ENCODE measurements around the gene AIFM1.

AIFM1 gene

DNA sequence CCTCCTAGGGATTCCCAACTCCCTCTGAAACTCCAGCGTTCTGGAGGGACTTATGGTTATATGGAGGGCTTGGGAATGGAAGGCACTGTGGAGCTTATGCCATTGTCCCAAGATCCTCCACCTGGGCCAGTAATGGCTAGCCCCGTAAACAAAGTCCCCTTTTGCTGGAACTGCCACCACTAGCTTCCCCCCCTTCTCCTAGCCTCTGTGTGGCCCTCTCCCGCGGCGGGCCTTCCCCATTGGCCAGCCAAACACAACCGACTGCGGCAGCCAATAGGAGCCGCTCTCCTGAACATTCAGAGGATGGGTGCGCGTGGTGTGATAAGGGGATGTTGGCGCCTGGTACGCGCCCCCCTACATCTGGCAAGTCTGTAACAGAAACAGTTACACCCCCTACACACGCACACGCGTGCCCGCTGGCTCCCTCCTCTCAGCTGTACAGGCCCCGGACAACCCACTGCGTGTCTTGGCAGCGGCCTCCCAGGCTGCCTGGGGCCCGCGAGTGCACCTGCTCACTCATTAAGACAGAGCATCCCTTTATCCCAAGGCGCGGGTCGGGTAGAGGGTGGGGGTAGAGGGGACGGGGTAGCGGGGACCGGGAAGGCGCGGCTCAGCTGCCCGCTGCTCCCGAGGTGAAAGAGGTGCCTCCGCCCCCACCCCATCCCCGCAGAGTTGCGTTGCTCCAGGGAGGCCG lies 5.3 kb upstream of the AIFM1 start:
- peak; percentile 44 for DNase-seq (ENCODE audit: low read depth)

DNA sequence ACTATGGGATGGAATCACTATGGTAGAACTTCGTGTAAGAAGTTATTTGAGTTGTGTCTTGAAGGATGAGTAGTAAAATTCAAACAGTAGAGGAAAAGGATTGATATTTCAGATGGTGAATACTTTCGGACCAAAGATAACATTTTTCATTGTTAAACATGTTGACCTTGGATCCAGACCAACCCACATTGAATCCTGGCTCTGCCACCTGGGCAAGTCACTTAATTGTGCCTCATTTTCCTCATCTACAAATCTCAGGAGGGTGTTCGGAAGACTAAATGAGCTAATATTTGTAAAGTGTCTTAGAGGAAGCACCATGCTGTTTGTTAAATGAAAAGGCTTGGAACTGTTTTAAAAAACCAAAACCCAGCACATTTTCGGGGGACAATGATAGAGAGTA lies 1.4 kb upstream of the AIFM1 start:
- no peak for DNase-seq (ENCODE audit: low read depth)

DNA sequence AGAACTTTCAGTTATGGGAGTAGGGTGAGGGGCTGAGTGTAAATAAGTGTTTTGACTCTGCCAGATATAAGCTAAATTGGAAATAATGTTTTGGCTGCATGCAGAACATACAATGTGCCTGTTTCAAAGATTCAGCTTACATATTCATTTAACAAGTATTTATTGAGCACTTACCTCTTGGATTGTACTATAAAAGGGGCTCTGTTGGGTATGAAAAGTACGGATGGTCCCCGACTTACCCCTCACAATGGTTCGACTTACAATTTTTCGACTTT lies 799 bp upstream of the AIFM1 start:
- DNase-seq (ENCODE audit: low read depth): no peak

DNA sequence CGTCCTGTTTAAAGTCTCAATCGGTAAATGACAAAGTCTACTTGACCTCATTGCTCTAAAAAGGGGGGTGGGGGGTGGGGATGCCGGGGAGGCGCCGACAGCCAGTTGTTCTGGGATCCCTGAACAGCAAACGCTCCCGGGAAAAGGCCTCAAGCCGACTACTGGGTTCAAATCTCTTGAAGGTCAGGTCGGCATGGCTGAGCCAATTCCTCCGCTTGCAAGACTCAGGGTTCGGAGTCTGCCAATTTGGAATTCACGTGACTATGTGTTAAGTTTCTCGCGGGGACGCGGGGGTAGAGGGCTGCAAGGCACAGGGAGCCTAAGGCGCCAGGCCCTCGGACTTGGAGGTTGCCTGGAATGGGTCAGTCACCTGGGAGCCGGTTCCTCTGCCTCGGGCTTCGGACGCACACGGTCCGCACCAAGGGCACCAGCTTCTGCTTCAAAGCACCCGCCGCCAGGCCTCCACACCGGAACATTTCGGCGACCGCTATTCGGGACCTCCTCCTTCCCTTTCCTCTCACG lies 399 bp downstream of the AIFM1 start:
- DNase-seq (ENCODE audit: low read depth): no peak

DNA sequence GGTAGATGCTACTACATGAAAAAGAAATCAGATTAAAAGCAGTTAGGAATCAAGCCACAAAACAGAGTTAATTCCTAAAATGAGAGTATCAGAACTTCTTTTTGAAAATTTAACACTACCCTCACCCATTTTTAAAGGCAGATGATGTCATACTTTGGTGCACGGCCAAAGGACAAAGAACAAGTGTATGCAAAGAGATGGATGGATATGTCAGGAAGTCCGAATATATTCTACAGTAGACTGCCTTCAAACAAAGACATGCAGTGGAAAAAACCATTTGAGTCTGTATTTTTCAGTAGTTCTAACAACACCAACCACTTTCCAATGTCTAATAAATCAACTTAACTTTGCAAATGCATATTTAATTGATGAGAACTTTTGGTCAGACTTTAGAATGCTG lies 2.2 kb downstream of the AIFM1 start:
- no peak for DNase-seq (ENCODE audit: low read depth)

DNA sequence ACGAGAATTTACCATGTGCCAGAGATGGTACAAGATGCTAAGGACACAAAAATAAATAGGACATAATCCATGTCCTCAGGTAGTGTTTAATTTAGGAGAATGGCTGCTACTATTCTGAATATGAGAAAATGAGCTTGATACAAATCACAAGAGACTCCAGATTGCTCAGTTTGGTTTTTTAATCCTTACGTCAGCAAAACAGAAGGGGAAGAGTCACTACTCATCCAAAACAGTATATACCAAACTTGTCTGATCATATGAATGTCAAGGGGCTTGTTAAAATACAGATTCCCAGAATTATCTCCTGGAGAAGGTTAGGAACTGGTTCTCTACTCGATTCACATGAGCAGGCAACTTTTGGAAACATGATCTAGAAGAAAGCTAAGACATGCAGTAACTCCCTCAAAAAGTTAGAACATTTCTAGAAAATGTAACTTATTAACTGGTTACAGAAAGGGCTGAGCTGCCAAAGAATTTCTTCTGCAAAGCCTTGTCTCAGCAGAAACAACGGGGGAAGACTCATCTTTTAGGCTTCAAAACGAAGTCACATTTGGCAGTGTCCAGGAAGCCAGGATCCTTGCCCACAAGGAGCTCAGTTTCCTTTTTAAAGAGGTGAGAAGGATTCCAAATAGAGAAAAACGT lies 3.4 kb downstream of the AIFM1 start:
- DNase-seq (ENCODE audit: low read depth): no peak

DNA sequence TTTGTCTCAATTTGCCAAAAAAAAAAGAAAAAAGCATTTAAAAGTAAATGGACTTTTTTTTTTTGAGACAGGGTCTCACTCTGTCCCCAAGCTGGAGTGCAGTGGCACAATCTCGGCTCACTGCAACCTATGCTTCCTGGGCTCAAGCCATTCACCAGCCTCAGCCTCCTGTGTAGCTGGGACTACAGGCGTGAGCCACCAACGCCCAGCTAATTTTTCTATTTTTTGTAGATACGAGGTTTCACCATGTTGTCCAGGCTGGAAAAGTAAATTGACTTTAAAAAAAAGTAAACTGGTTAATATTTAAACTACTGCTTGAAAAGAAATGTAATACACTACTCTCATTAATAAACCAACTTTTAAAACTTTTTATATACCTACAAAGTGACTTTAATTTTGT lies 5.9 kb downstream of the AIFM1 start:
- DNase-seq (ENCODE audit: low read depth): no peak

DNA sequence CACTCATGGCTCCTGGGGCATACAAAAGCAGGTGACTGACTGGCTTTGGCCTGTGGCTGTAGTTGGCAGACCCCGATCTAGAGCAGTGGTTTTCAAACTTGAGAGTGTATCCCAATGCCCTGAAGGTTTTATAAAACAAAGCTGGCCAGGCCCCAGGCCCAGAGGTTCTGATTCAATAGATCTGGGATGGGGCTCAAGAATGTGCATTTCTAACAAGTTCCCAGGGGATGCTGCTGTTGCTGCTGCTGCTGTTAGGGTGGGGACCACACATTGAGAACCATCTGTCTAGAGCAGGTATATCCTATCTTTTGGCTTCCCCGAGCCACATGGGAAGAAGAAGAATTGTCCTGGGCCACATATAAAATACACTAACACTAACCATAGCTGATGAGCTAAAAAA lies 7.3 kb downstream of the AIFM1 start:
- DNase-seq (ENCODE audit: low read depth): no peak

DNA sequence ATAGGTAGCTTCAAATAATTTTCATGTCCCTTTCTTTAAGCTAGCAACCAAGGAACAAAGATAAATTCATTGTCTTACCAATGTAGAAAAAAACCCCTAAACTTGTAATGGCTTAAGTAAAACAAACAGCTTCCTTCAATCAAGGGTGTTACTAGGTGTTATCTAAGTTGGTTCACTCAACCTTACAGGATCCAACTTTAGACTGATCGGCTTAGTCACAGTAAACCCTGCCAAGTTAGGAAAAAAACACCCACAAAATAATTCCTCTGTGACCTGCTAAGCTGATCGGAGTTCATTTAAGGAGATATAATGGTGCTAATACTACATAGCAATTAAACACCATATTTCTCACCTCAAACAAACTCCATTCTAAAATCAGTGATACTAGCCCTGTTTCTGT lies 10.1 kb downstream of the AIFM1 start:
- no peak for DNase-seq (ENCODE audit: low read depth)

DNA sequence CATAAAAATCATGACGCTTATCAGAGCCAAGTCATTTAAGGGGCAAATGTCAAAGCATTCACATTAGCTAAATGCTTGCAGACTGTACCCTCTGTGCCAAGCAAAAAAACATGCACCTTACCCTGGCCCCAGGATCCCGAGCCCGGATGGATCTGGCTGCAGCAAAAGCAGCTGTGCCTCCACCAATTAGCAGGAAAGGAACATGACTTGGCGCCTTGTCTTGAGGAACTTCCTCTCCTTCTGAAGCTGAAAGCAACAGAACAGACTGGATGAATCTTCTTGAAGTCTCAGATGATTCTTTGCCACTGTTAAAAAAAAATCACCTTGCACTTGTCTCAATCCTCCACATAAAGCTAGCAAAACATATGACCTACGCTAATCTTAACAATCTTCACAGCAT lies 18.0 kb downstream of the AIFM1 start:
- DNase-seq (ENCODE audit: low read depth): no peak

DNA sequence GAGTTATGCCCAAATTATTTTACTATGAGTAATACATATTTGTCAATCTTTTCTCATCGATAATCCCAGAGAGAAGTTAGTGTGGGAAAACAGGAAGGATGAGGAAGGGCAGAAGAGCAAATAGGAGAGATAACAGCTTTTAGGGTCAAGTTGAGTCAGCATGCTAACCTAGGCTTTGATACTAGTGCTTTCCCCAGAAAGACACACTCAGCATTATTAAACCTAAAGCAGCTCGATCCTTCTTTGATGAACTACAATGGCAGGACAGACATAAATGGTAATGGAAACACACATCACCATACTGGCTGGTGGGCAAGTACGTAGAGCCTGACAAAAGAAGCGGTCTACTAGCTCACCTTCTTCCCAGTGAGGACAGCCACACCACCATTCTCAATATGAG lies 20.5 kb downstream of the AIFM1 start:
- peak; percentile 16 for DNase-seq (ENCODE audit: low read depth)

DNA sequence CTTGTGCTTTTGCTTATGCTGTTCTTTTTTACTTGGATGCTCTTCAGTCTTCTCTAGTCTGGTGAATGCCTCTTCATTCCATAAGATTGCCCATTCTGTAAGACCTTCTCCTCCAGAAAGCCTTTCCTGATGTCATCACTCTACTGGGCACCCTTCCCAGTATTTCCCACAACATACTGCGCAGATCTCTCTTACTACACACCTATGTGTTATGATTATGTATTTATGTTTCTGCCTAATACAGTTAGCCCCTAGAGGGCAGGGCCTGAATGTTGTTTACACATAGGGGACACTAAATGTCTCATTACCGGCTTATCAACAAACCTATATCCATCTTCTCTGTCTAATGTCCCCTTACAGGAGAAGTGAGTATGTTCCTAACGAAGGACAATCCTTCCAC lies 21.1 kb downstream of the AIFM1 start:
- peak; percentile 25 for DNase-seq (ENCODE audit: low read depth)

DNA sequence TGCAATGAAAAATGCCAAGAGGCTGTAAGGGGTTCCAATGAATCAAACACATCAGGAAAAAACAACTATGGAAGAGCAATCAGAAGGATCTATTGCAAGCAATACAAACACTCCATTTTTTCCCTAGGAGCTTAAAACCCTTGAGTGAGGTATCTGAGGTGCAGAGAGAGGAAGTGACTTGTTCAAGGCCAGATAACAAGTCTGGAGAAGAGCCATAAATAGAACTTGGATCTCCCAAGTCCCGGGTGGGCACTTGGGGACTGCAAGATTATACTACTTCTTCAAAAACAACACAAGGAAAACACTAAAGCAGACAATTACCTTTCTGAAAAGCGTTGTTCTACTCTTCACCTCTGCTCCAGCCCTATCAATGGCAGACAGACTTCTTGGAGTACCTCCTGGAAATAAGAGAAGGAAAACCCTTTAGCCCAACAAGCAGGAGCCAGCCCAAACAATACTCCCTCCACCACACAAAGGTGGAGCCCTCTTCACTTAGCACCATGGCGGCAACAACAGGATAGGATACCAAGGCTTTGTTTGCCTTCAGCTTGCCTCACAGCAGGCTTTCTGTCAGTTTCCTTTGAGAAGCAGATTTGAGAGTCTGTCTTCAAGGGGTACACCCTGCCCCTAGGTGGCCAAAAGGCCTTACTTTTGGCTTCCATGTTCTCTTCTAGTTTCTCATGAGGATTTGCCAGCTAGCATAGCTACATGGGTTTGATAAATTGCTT lies 26.0 kb downstream of the AIFM1 start:
- DNase-seq (ENCODE audit: low read depth): no peak

DNA sequence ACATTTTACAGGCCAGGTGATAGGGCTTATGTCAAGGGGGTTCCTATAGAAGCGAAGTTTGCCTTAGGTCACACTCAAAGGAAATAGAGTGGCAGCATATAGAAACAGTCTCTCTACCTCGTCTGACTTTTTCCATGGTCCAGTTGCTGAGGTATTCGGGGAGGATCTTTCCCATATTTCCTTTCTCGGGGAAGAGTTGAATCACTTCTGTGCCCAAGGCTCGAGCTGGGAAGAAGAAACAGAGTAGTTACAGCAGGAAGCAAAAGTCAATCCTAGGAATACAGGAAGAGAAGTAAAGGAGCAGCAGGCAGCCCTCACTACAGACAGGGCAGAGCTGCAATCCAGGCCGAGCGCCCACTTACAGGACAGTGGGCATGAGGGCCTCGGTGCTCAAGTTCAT lies 28.7 kb downstream of the AIFM1 start:
- DNase-seq (ENCODE audit: low read depth): no peak

DNA sequence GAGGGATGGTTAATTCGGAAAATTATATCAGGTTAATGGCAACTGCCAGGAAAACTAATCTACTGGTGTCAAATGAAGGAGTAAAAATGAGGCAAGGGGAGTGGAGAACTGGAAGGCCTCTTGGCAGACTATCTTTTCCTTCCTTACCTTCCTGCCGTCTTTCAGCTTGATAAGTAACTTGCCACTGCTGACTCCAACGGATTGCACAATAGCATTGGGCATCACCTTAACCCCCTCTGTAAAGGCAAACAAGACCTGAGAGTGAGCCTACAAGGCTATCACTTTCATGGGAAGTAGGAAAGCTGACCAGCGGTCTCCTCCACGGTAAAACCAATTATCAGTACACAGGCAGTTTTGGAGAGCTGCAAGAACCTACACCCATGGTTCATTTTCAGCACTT lies 29.1 kb downstream of the AIFM1 start:
- DNase-seq (ENCODE audit: low read depth): no peak

DNA sequence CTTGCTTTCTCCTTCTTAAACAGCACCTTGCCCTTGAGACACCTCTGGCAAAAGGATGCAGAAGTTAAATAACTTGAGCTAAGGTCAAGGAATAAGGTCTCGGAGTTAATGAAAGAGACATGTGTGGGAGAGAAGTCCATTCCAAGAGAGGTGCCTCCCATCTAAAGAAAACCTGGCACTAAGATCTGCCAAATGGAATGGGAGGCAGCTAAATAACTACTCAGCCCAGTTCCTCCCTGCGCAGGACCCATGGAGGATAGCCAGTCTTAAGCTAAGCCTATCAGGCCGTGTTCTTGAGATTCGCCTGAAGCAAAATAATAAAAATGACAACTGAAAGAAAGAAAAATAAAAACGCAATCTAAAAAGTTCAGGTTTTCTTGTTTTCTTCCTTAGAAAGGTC lies 34.7 kb downstream of the AIFM1 start:
- DNase-seq (ENCODE audit: low read depth): no peak

DNA sequence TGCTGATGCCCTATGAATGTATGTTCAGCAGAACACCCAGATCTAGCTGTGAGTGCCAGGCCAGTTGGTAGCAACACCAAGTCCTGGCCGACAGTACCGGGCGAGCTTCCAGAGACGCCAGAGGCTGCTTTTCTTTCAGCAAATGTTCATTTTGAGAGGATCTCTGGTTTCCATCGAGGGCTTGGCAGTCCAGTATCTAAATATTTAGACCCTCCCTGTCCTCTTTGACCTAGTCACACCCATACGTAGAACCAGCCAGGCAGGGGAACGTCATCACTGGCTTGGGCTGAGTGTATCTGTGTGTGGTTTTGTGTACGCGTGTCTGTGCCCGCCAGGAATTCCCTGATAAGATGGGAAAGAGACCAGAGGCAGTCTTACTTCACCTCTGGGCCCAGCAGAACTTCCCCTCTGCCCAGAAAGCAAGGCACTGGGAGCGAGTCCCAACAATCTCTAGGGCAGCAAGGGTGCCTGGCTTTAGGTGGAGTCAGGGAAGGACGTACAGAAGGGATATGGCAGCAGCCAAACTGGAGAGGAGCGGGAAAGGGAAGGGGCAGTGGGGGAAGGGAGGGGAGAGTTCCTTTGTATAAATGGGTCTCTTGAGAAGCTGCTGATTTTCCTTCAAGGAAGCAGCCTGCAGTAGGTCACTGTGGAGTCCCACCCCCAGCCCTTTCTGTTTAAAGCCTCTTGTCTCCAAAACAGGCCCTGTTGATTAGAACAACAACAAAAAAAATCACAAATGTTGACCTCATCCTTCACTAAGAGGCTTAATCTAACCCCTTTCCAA lies 40.4 kb downstream of the AIFM1 start:
- DNase-seq (ENCODE audit: low read depth): peak; percentile 35

DNA sequence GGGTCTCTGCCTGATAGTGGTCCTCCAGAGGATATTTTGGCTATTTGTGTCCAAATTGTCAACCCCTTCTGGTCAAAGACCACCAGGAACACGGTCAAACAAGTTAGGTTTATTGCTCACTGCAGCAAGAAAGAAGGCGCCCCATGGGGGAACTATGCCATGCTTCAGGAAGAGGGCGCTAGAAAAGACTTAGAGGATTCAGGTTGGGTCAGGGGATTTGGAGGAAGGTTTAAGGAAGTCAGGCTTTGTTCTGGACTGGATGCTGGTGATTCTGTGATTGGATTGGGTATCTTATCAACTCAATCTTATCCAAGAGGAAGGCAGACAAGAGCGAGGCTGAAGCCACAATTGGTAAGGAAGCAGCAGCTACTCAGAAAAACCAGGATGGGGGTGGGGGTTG lies 41.1 kb downstream of the AIFM1 start:
- DNase-seq (ENCODE audit: low read depth): no peak

DNA sequence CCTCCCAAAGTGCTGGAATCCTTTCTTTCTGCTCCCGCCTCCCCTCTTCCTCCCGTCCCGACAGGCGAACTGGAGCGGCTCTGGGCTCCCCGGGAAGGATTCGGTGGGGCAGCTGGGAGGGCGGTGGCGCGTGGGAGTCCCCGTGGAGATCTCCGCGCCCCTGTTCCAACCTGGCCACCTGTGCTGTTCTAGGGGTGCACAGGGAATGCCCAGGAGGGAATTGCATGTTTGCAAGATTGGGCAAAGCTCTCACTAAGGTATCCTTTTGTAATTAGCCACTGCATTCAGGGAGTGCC lies 44.2 kb downstream of the AIFM1 start:
- no peak for DNase-seq (ENCODE audit: low read depth)

DNA sequence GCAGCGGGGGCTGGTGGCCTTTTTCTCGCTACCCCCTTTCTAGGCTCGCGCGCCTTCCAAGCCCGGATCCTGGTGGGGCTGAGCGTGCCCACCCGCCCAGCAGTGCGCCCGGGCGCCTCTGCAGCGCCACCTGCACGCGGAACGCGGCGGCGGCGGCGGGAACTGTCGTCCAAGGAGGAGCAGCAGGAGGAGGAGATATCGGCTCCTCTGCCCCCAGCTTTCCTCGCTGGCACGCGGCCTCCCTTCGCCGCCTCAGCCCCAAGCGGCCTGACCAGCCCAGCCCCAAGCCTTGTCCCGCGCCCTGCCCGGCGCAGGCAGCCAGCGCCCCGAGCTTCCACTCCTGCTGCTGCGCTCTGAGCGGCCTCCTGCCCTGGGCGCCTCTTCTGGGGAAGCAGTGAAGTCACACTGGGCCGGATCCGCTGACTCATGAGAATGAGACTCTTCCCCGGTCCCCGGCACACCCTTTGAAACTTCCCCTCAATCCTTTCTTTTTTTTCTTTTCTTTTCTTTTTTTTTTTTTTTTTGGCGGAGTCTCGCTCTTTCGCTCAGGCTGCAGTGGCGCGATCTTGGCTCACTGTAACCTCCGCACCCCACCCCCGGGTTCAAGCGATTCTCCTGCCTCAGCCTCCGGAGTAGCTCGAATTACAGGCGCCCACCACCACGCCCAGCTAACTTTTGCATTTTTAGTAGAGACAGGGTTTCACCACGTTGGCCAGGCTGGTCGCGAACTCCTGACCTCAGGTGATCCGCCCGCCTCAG lies 44.7 kb downstream of the AIFM1 start:
- DNase-seq (ENCODE audit: low read depth): peak; percentile 84

DNA sequence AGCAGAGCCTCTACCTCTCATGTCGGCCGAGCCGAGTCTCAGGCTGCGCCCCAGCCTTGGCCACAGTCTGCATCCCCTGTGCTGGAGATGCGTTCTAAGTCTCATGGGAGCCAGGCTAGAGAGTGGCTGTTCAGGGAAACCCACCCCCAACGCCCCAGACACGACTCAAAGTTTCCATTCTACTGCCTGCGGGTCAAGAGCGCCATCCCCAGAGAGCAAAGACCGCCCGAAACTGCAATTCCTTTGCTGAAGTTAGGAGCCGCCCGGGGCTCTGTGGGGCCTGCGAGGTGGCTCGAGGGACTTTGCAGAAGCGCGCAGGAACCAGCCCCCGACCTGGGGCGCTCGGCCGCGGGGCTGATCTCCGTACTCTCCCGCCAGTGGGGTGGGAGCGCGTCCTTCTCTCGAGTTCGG lies 45.3 kb downstream of the AIFM1 start:
- DNase-seq (ENCODE audit: low read depth): no peak

DNA sequence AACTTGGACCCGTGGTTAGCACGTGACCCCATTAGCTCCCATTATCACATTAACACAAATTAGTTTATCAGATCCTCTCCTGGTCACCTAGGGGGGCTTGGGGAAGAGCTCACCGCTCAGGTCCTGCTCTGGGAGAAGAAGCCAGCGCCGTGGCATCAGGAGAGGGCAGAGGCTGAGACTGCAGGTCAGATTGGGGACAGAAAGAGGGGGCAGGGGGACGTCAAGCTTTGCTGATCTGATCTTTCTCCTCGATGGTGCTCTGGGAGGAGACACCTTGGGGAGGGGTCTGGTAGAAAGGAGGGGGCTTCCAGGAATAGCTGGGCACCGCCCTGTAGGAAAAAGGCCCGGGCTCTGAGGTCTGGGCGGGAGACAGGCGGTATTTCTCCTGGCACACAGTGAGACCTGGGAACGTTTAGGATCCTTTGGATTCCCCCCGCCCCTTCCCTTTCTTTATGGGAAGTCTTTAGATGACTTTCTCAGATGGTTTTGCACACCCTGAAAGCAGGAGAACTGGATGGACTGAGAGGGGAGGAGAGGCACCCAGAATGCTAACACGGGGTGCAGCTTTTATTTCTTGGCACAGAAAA lies 46.2 kb downstream of the AIFM1 start:
- no peak for DNase-seq (ENCODE audit: low read depth)
